Keratinocyte (primary cell): Measurements from ENCODE around the gene GJD3.

Source experiments
- EZH2 ChIP-seq: IDR thresholded peaks from one replicate; pipeline ENCODE4 v1.6.1; 2012; ENCODE audit warnings: inconsistent platforms, mild to moderate bottlenecking, low read length, moderate library complexity
- TF ChIP-seq, protein P1 (sequence below), 3 experiments: IDR thresholded peaks in 1 of 3; conservative IDR thresholded peaks in 1 of 3; optimal IDR thresholded peaks in 1 of 3; 2 replicates in 2 of 3; 3 replicates in 1 of 3; pipeline versions ENCODE3 to v1.5.1; 2011; ENCODE audit warnings: low read length in 3 of 3, mild to moderate bottlenecking in 3 of 3, moderate library complexity in 2 of 3, control low read depth in 1 of 3, inconsistent platforms in 1 of 3; ENCODE audit not compliant: insufficient read depth in 2 of 3; ENCODE audit errors: extremely low read depth in 1 of 3

DNA sequence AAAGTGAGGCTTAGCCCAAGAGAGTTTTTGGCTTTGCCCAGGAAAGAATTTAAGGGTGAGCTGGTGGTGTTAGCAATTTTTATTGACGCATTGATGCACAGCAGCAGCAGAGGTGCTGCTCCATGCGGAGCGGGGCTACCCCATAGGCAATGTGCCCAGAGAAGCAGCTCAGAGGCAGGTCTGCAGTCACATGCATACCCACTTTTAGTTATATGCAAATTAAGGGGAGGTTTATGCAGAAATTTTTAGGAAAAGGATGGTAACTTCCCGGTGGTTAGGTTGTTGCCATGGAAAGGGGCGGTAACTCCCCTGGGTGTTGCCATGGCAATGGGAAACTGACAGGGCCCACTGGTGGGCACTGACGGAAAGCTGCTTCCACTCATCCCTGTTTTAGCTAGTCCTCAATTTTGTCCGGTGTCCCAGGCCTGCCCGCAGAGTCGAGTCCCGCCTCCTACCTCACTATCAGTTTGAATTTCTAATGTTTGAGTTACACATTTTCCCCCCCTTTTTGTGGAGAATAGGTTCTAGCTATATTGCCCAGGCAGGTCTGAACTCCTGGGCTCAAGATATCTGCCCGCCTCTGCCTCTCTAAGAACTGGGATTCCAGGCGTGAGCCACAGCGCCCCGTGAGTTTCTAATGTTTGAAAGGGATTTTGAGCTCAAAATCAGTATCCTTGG, 10.4 kb upstream of the GJD3 start:
- TF ChIP-seq, protein P1, sequence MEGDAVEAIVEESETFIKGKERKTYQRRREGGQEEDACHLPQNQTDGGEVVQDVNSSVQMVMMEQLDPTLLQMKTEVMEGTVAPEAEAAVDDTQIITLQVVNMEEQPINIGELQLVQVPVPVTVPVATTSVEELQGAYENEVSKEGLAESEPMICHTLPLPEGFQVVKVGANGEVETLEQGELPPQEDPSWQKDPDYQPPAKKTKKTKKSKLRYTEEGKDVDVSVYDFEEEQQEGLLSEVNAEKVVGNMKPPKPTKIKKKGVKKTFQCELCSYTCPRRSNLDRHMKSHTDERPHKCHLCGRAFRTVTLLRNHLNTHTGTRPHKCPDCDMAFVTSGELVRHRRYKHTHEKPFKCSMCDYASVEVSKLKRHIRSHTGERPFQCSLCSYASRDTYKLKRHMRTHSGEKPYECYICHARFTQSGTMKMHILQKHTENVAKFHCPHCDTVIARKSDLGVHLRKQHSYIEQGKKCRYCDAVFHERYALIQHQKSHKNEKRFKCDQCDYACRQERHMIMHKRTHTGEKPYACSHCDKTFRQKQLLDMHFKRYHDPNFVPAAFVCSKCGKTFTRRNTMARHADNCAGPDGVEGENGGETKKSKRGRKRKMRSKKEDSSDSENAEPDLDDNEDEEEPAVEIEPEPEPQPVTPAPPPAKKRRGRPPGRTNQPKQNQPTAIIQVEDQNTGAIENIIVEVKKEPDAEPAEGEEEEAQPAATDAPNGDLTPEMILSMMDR (optimal IDR thresholded peaks at IDR 0.05 in 1 of 3, IDR thresholded peaks at IDR 0.05 in 1 of 3, conservative IDR thresholded peaks at IDR 0.05 in 1 of 3; ENCODE audit: extremely low read depth in 1 of 3, insufficient read depth in 2 of 3, low read length in 3 of 3): no peak
- TF ChIP-seq EZH2: no peak
